Stimulated activated CD4-positive, alpha-beta T cell treated with anti-CD3 and anti-CD28 coated beads, TNF-alpha, amount 100 ng/mL, for 48 hours (primary cell): ENCODE results near the gene CD300LD.
"Not testable (repeated sequence)": the region's sequence is repeated elsewhere in the genome, so short reads cannot be mapped to it uniquely, and the experiment has no call there.

Experiments
- DNase-seq, 3 donors: peaks; one replicate each; pipeline ENCODE4 v3.0.0-alpha.2; 2020; ENCODE audit warnings: low read depth in 3 of 3

CD300LD gene

DNA sequence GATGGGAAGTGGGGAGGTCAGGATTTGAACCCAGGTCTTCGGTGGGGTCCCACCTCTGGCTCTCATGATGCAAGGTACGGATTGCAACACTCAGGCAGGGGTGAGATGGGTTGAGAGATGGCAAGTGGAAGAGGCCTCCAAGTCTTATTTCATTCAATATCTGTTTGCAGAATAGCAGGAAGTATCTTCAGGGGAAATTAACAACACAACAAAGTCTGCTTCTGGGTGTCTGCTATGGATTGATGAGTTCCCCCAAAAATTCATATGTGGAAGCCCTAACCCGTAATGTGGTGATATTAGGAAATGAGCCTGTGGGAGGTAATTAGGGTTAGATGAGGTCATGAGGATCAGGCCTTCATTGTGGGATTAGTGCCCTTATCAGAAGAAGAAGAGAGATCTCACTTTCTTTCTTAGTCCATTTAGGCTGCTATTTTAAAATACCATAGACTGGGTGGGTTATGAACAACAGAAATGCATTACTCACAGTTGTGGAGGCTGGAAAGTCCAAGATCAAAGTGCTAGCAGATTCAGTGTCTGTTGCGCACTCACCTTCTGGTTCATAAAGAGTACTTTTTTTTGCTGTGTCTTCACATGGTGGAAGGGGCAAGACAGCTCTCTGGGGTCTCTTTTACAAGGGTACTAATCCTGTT, 20.3 kb downstream of the CD300LD start:
- no peak for DNase-seq

DNA sequence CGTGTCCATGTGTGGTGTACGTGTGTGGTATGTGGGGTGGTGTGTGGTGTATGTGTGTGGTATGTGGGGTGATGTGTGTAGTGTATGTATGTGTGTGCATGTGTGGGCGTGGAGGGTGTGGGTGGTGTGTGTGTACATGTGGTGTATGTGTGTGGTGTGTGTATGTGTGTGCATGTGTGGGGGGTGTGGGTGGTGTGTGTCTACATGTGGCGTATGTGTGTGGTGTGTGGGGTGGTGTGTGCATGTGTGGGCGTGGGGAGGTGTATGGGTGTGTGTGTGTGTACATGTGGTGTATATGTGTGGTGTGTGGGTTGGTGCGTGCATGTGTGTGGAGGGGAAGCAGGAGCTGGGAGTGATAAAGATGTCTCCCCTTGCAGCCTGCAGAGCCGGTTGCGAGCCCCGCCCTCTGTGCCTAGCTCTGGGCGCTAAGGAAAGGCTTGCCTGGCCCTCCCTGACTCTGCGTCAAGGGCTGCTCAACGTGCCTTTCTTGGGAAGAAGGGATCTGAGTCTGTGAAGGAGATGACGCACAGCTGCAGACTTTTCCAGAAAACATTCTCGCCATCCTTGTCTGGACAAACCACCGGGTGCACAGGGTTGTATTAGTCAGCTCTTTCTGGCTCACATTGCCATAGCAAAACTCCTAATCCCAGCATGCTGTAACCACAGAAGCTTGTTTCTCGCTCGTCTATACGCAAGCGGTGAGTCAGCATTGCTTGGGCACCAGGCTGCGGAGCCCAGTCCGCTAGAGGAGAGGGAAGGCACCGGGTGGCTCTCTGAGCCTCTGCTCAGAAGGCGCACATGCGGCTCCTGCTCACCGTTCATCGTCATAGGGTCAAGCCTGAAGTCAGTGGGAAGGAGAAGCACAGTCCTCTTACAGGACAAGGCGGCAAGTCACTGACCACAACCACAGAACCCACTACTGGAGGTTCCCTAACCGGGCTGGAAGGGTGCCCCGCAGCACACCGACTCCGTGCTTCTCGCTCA, 22.8 kb downstream of the CD300LD start:
- peak; percentile 14 to 43 (median 15) for DNase-seq

DNA sequence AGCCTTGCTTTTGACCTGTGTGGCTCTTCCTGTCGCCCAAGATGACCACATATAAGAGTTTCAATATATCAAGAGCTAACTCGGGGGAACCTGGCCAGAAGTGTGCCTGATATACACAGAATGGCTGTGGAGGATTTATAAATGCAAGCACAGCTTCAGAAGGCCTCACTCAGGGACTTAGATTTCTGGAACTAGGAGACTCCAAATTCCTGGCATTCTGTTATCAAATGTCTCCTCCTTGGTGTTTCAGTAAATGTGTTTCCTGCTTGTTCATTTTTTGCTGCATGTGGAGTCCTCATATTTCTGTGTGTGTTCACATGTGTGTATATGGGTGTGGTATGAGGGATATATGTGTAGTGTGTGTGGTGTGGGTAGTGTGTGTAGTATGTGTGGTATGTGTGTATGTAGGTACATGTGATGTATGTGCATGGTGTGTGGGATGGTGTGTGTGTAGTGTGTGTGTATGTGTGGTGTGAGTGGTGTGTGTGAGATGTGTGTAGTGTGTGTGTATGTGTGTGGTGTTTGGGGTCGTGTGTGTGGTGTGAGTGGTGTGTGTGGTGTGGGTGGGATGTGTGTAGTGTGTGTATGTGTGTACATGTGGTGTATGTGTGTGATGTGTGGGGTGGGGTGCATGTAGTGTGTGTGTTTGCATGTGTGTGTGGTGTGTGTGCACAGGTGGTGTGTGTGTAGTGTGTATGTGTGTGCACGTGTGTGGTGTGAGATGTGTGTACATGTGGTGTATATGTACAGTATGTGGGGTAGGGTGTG, 23.8 kb downstream of the CD300LD start:
- DNase-seq, result no peak

DNA sequence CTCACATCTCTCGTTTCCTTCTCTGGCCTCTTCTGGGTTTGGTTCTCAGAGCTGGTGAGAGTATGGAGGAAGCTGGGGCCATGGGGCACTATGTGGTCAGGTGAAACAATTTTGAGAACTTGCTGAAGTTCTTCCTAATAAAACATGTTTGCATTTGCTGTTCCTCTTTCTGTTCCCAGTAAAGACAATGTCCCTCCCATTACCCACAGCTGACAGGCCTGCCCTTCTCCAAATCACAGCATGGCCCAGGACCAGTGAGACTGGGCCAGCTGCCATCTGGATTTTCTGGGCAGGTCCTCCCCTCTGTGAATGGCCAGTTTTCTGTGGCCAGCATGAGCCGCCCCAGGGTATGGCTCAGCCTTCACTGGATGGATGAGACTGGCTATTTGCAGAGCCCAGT, 24.7 kb downstream of the CD300LD start, which contains the start of gene CD300H:
CD300H (minus strand) TSS at position 113 of the 400 bp plus-strand sequence.
- no peak for DNase-seq

DNA sequence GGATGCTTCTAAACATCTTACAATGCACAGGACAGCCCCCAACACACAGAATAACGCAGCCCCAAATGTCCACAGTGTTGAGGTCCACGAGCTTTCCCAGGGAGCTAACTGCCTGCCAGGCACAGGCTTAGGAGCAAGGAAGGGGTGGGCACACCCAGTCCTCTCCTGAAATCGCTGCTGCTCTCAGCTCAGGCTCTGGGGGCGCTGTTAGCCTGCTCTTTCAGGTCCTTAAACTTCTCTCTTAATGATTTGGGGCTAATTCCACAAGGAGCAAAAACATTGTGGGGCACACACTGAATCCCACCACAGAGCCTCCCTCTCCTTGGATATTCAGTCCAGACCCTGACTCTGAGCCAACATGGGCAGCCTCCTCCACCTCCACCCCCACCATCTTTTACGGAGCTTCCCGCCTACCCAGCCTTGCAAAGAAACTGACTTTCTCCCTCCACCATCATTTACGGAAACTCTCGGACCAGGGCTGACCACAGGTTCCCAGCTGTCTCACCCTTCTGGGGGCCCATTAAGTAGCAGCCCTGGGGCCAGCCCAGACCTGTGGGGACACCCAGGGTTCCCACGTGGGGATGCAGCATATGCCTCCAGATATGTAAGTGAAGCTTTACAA, 25.8 kb downstream of the CD300LD start:
- peak in 2 of 3 donors; percentile 17 for DNase-seq

DNA sequence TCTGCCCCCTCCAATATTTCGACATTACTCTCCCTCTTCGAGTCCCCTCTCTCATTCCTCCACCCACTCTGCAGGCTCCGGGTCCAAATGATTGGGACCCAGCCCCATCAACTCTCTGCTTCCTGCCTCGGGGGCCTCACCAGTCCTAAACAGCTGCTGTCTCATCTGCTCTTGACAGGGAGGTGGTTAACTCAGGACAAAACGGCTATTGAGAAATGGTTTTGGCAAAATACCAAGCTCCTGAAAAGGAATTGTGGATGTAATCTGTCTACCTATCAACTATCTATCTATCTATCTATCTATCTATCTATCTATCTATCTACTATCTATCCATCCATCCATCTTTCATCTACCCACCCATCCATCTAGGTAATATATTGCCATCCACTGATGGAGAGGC, 27.0 kb downstream of the CD300LD start:
- DNase-seq, result no peak

DNA sequence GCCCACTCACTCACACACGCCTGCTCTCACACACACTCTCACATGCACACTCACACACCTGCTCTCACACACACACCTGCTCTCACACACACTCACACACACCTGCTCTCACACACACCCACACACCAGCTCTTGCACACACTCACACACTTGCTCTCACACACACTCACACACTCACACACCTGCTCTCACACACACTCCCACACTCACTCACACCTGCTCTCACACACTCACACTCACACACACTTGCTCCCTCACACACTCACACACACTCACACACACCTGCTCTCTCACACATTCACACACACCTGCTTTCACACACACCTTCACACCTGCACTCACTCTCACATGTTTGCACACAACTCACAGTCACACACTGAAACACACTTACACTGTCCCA, 28.7 kb downstream of the CD300LD start:
- DNase-seq, result no peak

DNA sequence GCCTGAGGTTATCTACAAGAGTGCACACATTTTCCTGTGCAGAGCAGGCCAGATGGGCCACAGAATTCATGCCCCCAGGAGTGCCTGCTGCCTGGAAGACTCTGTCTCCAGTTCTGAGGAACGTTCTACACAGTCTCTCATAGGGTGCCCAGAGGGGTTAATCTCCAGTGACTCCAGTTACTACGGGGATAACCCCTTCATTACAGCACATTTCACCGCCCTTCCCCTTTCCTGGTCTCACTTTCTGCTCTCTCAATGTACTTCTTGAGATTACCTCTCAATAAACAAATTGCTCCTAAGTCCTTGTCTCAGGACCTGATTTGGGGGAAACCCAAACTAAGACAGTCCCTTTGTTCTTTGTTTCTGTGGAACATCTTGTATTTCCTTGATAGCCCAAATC, 30.5 kb downstream of the CD300LD start:
- DNase-seq, result no peak

DNA sequence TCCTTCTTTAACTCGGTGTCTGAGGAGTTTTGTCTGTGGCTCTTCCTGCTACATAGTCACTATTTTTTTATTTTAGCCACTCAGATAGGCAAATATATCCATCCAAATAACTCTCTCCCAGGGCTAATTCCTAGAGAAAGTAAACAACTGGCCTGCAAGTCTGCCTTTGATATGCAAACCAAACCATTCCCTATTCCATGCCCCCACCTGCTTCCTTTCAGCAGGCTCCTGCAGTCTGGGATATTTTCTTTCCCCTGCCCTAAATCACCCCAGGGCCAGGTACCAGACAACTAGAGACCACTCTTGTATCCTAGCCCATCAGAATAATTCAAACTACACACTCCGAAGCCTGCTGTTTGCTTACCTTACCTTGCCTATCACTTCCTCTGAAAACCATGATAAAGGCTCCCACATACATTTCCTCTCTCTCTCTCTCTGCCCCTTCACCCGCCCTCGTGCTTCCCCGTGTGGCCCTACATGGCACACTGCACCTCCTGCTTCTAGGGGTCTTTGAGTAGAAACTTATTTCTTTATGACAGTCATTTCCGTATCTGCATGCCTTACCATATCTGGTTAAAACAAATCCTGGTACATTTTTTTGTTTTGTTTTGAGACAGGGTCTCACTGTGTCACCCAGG, 33.1 kb downstream of the CD300LD start:
- DNase-seq, result no peak

DNA sequence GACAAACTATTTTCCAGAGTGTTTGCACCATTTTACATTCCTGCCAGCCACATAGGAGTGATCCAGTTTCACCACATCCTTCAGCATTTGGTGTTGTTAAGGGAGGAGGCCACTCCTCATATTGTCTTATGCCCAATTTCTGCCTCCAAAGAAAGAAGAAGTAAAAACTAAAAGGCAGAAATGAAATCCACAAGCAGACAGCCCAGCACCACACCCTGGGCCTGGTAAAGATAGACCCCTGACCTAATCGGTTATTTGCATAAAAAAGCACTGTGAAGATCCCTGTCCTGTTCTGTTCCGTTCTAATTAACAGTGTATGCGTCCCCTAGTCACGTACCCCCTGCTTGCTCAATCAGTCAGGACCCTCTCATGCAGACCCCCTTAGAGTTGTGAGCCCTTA, 33.7 kb downstream of the CD300LD start:
- not testable (repeated sequence) for DNase-seq

DNA sequence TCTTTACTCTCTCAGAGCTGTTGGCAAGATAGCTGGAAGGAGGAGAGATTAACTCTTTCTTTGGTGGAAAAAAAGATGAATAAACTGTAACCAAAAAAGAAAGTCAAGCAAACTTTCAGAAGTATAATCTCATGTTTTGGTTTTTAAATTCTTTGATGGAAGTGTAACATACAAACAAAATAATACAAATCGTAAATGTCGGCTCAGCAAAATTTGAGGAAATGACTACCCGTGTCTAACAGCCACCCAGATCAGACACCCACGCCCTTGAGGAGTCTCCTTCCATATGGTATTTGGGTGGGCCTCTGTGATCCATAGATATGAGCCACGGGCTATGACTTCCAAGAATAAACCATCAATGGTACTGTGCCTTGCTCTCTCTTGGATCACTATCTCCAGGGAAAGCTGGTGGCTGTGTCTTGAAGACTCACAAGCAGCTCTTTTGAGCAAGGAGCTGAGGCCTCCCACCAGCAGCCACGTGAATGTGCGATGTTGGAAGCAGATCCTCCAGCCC, 36.6 kb downstream of the CD300LD start:
- DNase-seq, result no peak

DNA sequence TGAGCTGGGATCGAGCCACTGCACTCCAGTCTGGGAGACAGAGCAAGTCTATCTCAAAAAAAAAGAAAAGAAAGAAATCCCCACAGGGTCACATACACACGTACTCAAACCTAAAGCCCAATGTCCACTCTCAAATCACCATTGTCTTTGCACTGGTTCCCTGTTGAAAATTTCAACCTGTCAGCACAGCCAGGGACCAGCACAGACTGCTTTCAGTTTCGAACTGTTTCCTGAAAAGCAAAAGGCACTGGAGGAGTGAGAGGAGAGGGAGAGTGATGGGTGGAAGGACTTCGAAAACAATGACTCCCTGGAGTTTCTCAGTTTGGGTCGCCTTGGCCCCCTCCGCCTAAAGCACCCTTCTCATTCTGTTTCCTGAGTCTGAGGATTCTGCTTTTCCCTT, 37.2 kb downstream of the CD300LD start:
- no peak for DNase-seq

DNA sequence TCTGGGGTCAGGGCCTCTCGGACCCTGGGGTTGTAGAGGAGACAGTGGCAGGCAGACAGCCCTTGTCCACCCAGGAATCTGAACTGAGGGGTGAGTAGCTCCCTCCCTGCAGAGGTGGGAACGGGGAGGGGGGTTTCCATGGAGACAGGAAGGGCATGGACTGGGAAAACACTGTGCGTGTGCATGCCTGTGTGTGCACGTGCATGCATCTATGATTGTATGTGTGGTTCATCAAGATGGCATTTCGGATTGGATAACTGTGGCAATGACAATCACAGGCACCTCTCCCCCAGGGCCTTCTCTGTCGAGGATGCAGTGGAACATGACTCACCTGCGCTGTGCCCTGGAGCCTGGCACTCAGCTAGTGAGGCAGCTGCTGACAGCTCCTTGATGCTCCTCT, 40.0 kb downstream of the CD300LD start:
- DNase-seq, result no peak

DNA sequence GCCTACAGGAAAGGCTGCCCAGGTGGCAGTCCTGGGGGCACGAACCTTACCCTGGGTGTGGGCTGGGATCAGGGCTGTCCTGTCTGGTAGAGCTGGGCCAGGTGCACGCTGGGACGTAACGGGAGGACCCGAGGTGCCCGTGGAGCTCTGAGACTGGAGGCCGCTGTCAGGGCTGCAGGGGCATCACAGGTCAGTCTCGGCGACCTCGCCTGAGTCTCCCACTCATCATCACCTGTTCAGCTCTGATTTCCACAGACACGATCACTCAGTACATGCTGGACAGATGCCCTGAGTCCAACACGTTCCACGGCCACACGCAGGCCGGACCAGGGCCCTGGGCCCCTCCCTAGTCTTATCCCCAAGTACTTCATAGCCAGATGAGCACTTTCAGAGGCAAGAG, 41.5 kb downstream of the CD300LD start:
- DNase-seq, result no peak

DNA sequence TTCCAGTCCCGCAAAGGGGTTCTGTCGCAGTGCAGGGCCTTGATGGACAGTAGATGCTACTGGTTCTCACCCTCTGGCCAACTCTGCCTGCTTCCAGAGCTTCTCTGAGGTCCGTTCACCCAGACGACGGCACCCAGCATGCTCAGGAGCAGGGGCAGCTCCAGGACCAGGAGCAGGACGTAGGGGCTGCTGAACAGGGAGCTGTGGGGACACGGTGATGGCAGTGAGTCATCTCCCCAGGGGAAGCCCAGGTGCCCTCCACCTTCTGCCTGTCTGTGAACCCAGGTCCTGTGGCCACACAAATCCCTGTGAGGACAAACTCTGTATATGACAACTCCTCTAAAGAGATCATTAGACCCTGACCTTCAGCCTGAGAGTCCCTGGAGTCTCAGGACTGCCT, 42.7 kb downstream of the CD300LD start:
- no peak for DNase-seq

DNA sequence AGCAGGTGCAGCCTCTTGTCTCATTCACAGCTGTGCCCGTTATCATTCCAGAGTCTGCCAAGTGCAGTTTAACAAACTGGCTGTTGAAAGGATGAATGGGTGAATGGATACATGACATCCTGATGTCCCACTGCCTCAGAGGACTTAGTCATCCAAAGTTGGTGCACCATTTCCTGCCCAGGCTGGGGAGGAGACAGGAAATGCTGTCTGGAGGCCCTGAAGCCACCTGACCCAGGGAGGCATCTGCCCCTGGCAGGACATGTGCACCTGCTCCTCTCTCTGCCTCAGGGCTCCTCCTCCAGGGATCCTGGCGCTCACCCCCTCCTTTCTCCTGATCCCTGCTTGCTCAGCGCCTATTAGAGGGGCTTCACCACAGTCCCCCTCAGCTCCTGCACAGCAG, 44.3 kb downstream of the CD300LD start:
- no peak for DNase-seq

DNA sequence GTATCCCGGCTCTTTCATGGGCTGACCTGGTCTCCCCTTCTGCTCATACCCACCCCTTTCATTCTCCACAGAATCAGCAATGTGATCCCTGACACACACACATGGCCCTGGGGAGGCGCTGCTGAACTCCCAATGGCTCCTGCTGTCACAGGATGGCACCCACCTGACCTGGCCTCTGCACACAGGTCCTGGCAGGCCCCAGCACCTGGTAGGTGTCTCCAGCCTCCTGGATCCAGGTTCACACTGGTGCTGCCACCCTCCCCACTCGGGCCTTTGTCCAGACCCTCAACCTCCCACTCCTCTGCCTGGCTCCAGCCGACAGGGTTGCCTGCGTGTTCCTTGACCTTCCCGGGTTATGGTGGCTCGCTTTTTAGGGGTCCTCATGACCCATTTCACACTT, 44.8 kb downstream of the CD300LD start:
- no peak for DNase-seq

DNA sequence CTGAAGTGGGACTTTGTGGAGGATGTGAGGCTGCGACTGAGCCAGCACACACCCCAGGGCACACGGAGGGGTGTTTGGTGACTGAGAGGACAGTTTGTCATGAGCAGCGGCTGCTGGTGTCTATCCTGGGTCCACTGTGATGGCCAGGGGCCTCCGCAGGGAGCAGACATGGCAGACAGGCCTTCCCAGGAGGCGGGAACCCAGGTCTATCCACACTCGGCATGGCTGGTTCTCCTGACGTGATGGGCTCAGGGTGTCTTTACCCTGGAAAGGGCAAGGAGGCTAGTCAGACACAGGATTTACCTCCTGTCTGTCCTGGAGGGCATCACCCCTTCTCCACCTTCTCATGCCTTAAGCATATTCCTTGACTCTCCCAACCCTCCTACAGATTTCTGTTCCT, 45.5 kb downstream of the CD300LD start:
- DNase-seq, result no peak

DNA sequence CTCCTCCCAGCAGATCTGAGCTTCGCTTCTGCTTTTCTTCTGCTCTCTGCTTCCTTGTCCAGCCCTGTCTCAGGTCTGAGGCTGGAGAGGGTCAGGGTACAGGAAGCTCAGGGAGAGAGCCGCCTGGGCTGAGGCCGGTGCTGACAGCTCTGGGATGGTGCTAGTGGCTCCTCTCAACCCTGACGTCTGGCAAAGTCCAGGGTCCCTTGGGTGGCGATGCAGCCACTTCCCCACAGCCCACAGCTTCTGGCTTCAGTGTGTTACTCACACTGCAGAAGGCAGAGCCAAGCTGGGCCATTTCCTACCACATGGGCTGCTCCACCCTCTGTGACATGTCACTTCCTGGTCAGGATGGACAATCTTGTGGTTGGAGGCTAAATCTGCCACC, 46.2 kb downstream of the CD300LD start, which contains the start of gene CD300C:
CD300C (minus strand) TSS at position 273 of the 388 bp plus-strand sequence. CDS start 333 bp downstream, outside the sequence.
- no peak for DNase-seq

DNA sequence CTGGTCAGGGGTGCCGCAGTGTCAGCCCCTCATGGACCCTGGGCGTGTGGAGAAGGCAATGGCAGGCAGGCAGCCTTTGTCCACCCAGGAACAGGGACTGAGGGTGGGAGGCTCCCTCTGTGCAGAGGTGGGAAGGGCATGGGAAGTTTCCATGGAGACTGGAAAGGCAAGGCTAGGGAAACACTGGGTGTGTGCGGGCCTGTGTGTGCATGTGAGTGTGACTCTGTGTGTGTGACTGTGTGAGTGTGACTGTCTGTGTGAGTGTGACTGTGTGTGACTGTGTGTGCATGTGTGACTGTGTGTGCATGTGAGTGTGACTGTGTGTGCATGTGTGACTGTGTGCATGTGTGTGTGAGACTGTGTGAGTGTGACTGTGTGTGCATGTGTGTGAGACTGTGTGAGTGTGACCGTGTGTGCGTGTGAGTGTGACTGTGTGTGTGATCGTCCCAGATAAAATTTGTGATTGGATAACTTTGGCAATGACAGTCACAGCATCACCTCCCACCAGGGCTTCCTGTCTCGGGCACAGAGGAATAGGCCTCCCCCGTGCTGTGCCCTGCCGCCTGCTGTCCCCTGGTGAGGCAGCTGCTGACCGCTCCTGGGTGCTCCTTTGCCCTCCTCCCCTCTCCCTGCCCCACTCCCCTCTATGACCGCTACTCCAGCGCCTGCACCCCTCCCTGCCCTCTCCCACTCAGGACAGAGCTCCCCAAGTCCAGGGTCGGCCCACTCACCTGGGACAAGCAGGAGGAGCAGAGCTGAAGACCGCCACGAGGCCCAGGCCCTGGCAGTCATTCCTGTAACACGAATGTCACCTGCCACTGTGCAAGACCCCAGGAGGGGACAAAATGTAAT, 46.9 kb downstream of the CD300LD start:
- no peak for DNase-seq
